GM19351 (cell line): ENCODE measurements around the gene TSHZ1.

Experiments used
- ATAC-seq: cut with Tn5 transposase; IDR thresholded peaks from one replicate; pipeline ENCODE4 v1.9.1; 2021; ENCODE audit warnings: mild to moderate bottlenecking, moderate library complexity; ENCODE audit not compliant: unreplicated experiment

Gene TSHZ1

DNA sequence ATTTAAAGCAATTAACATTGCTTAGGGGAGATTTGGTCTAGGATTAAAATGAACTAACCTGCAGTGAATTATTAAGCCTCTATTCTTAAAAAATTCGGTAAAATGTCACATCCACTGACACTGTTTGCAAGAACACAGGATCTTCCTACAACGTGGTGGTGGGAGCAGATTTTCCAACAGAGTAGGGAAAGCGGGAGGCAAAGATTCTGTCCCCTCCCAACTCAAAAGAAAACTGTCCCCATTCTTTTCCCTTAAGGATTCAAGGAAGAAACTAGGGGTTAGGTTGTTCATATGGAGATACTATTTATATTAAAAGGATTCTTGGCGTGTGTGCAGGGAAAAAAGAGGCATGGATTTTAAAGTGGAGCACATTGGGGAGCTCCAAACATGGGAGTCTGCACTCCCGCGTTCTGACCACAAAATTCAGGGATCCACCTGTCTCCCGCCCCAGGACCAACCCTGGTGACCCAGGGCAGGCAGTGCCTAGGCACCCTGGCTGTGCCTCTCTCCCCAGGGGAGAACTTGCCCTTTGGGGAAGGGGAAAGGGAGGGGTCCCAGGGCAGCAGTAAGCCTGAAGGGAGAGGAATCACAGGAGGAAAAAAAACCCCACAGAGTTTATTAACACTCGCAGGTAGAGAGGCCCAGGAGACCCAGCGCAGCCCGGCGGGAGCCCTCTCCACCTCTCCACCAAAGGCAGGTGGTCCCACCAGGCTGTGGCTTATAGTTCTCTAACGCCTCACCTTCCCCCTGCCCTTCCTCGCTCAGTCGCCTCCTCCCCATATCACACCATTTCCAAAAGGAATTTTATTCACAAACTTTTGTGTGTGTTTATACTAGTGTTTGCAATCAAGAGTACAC lies 3.9 kb upstream of the TSHZ1 start:
- no peak for ATAC-seq

DNA sequence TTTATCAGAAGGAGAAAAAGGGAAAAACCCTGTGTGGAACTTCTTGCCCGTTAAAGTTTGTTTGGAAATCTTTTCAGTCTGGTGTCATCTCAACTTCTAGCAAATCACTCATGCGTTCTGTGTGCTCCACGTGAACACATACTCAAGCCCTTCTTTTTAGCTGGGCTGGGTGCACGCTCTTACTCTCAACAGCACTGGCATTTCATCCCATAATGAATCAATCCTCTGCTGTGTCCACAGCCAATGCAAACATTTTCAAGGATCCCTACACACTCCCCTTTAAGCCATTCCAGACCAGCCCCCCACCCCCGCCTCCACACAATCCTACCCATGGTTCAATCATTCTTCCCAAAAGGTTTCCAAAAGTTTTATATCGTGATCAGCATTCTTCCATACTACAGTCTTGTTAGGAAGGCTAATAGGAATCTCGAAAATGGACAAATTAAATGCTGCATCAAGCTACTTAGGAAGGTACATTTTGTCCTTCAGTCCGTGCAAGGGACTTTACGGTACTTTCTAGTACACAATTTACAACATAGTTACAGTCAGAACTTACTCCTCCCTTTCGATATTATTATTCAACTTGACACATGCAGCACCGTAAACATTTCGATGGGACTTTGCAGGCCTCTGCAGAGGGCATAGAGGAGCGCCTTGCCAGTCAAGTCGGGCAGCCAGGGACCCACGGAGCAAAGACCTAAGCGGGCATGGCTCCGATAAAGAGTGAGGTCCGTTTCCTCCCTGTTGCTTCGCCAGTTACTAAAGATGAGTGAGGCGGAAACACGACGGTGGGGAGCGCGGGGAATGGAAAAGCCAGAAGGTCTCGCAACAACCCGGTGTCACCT lies 3.1 kb upstream of the TSHZ1 start:
- ATAC-seq, result no peak

DNA sequence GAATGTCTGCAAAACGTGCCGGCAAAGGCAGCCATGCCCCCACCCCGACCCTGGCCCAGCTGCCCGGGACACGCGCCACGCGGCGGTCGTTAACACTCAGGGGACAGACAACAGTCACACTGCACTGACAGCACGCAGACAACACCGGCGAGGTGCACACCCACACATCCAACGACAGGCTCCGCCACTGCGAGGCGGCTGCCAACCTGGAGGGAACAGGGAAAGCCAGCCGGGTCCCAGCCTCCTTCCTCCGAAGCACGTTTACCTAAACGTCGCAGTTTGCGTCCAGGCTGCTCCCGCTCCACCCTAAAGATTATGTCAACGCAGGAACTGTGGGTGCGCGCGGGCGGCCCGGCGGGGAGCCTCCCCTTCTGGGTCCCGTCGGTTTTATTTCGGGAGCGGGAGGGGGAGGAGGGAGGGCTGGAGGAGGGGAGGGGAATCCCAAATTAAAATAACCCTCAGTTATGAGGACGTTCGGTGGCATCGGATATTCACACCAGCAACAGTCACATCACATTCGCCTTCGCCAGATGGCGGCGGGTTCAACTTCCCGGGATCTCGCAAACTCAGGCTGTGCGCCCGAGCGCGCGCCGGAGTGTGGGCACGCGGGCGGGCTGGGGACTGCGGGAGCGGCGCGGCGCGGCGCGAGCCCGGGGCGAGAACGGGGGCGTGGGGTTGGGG lies 2.3 kb upstream of the TSHZ1 start:
- ATAC-seq, result peak; percentile 1

DNA sequence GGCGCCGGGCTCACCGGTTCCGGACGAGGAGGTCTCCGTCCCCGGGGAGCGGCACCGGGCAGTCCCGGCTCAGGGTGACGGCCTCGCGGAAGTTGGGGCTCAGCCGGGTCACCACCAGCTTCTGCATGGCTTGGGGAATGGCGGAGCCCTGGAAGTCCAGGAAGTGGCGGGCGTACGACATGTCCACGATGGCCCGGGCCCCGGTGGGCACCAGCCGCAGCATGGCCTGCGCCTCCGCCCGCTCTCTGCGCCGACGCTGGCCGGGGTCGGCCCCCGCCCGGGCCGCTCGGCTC lies 1.8 kb upstream of the TSHZ1 start:
- peak; percentile 6 for ATAC-seq

DNA sequence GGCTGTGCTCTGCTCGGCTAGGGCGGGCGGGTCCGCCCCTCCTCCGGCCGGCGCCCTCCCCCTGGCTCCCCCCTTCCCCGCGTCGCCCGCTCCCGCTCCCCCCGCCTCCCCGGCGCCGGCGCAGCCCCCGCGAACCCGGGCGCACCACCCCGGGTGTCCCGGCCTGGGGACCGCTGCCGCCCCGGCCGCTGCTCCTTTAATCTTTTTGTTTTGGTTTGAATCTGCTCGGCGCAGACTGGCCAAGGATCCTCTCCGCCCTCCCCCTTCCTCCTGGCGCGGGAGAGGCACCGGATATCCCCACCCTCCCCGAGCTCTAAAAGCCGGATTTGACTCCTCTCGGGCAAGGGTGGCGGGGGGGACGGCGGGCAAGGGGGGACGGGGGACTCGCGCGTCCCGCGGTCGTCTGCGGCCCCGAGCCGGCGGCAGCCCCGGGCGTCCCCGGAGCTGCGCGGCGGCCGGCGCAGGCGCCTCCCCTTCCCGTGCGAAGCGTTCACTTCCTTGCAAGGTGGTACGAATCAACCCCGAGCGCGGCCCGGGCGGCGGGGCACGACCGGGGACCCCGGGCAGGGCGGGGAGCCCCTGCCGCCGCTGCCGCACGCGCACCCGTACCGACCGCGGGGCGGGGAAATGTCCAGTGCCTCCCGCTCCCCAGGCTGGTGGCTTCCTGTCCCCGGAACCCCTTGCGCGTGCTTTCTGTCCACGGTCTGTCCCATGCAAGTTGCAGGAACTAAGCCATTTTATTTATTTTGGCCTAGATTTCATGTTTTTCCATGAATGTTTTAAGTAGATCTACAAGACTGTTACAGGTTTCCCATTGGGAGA lies 1.3 kb upstream of the TSHZ1 start, which contains the start of gene PTGR3:
PTGR3 (minus strand) TSS at position 11 of the 822 bp plus-strand sequence. CDS start 81 bp downstream, outside the sequence.
- peak; percentile 33 for ATAC-seq

DNA sequence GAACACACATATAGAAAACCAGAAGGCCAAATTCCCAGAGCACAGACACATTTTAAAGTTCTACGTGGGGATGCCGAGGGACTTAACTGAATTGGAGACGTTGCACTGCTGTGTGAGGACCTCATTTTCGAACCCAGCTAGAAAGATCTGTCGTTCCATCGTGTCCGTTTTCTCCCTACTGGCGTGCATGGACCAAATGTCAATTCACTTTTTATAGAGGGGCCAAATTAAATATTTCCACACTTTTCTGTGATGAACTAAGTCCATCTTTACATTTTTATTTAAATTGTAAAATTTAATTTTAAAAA lies 692 bp upstream of the TSHZ1 start:
- ATAC-seq, result no peak

DNA sequence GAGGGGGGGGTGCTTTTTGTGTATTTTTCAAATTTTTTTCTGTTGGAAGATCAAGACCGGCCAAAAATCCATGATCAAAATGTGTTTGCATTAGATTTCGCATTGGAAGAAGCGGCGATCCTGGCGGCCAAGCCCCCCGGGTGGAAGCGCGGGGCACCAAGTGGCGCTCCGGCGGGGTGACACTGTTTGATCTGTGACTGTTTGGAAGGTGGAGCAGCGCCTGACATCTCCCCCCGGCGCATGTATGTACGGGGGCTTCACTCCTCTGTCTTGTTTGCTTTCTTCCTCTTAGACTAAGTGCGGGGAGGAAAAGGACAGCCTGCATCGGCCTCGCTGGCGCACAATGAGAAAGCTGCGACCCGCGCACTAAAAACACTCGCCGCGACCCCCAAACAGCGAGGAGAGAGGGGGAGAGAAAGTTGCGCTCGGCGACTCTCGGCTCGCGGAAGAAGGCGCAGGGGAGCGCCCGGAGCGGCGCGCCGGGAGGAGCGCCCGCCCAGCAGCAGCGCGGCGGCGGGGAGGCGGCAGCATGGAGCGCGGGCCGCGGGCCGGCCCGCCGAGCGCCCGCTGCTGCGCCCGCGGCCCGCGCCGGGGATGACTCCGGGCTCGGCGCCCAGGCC lies 515 bp downstream of the TSHZ1 start:
- ATAC-seq, result peak; percentile 5

DNA sequence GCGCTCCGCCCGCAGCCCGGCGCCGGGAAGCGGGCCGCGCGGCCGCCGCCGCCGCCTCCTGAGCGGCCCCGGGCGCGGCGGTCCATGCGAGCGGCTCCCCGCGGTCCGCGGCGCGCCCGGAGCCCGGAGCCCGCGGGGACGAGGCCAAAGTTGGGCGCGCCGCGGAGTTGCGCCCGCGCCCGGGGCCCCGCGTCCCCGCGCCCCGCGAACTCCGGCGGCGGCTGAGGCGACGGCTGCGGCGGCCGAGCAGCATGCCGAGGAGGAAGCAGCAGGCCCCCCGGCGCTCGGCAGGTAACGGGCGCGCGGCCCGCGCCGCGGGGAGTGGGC lies 992 bp downstream of the TSHZ1 start:
- no peak for ATAC-seq

DNA sequence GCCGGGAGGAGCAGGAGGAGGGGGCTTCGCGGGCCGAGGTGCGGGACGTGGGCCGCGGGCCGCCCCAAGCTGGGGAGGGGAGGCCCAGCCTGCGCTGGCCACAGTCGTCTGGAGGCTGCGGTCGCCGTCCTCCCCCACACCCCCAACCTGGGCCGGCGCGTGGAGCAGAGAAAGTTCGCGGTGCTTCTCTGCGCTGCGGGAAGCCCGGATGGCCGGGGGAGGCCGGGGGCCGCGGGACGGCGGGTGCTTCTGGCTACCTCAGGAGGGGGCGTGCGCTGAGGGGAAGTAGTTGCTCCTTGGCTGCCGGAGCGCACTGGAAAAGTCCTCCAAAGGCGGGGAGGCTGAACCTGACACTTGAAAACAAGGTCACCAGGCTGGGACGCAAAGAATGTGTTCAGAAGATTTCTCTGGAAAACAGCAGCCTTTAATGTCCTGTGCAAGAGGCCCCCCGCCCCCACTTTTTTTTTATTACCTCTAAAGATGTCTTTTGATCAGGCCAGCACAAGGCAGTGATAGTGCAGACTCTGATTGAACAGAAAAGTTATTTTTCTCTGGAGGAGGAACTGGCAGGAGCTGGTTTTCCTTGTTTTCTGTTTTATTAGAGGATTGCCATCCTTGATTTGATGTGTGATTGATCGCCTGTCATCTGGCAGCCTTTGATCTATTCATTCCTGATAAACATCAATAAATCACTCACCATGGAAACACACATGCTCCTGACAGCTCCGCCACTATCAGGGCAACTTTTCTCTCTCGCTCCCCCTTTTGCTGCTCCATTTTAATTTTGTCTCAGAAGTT lies 1.6 kb downstream of the TSHZ1 start:
- no peak for ATAC-seq

DNA sequence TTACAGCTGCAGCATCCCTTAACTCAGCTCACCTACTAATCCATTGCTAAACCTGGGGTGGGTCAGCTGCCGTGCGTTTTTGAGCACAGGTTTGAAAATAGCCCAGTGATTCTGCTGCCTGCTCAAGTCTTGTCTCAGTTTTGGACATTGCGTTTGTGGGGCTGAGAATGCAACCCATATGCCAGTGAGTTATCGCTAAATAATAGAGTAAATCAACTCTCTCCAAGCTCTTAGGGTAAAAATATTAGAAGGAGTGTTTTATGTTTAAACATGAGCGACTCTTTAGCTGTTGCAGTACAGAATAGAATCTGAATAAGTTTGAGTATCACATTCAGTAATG lies 2.1 kb downstream of the TSHZ1 start:
- no peak for ATAC-seq

DNA sequence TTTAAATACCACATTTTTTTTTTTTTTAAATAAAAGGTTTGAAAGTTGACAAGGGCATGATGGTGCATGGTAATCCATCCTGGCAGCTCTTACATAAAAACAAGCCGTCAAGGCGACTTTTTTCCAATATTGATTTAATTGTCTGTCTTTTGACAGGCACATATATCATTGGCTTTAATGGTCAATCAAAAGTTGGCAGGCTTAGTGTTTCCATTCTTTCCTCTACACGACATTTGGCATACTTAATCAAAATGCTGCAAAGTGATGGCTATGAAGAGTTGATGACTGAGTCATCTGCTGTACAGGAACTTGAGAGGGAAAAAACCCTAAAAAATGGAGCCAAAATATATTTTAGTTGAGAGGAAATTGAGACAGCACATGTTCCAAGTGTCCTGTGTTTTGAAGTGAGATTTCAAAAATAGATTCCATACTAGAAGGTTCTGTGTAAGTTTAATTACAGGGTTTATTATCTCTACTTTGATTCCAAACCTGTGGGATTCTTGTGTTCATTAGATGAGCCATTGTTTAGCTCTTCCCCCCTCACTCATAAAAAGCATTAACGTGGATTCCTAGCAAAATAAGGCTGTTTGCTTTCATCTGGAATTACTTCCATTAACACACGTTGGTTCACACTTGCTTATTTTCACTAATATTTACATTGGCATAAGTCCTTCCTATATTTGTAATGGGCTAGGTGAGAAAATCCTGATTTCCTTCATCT lies 3.2 kb downstream of the TSHZ1 start:
- ATAC-seq, result no peak

DNA sequence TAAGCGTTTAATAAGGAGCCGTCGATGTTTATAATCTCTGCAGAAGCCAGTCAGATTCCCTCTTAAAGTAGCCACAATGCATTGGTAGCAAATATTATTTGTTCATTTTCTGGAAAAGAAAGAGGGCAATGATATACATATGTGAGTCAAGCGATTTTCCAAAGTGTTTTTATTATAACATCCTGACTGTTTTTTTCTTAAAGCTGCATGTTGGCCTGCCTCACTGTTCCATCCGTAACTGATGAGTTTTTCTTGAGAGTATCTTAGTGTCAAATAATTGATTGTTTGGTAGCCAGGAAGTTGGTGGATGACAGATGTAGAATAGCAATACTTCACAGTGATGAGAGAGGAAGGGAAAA lies 3.7 kb downstream of the TSHZ1 start:
- no peak for ATAC-seq

DNA sequence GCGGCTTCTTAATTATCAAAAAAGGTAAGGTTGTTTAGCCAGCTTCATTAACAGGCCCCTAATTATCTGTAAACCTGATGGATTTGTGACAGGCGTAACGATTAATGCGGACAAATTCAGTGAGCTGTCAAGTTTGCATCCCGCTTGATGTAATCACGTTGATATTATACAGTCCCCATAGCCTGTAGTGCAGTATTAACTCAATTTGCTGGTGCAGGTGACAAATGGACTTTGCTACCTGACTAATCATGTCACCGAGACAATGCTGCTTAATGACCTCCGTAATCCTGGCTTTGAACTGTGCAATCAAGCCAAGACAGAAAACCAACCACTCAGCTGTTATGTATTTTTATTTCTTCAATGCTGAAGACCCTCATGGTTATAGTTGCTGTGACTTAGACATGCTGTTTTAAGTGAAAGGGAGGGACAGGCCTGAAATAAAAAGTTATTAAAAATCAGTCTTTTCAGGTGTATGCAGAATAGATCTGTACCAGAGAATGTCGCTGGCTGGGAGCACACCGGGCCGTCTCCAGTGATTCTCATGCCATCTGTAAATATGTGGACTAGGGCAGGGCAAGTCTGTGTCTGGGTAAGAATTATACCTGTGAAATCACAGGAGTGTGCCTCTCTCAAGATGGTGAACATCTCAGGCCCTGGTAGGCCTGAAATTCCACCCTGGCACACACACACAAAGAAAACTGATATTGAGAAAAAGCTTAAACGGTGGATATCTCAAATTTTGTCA lies 4.3 kb downstream of the TSHZ1 start:
- no peak for ATAC-seq

DNA sequence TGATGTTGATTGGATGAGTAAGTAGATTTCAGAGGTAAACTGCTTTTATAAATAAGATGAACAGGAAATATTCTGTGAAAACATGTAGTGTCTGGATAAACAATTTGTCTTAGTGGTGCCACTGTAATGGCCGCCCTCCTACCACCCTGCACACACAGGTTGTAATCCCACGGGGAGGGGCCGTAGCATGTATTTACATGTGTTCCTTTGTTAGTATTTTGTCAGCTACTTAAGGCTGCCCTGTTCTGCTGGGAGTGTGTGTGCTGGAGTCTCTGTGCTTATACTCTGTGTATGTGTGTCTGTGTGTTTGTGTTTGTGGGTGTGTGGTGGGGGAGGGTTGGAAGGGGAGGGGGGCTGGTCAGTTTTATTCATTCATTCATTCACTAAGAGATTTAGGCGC lies 5.1 kb downstream of the TSHZ1 start:
- ATAC-seq, result no peak

DNA sequence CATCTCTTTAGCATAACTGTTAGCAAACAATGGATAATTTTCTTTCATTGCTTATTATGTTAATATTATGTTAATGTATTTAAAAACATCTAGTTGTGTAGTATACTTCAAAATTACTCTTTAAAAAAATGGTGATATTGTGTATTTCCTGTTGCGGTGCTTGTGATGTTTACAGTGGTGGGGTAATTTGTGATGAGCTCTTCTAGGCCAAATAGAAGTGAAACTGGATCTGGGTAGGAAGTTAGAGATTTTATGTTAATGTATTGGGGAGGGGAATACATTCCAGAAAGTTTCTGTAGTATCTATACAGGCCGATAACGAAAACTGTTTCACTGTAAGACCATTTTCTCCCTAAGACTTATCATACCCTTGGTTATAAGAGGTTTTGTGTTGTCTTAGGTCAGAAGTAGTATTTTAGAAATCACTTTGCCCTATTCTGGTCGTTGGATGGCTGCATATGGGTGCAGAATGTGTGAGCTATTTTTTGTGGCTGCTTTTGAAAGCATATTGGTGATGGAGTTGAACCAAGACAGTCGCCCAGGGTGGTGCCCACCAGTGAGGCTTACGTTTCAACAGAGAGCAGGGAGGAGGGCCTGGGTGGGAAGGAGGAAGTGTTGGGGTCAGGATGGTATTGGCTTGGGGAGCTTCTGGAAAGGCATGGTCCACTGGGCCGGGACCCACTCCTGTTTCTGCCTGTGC lies 5.8 kb downstream of the TSHZ1 start:
- ATAC-seq, result no peak

DNA sequence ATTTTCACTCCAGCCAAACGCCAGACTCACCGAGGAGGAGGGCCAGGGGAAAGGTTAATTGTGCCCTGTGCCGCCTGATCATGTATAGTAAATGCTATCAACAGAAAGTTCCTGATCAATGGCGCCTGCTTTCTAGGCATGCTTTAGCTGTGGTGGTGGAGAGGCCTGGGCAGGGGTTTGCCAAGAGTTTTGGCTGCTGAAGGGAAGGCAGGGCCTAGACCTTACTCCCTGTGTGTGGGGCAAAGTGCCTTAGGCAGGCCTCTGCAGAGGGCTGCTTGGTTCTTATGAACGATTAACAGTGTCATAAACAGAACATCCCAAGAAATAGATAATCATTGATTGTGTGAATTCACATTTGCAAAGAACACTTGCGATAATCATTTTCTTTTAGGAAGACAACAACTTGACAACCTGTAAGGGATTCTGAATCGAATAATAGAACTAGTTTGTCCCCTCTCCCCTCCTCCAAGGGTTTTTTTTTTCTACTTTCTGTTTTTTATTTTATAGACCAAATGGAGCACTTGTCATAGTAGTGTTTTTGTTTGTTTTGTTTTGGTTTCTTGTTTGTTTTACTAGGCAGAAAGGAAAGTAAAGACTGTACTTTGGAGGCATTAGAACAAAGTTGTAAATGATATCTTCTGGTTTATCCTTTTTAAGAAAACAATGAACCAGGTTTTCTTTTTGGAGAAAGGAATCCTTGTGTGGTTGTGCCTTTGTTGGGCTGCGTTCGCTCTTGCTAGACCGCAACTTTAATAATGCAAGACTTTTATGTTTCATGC lies 6.5 kb downstream of the TSHZ1 start:
- ATAC-seq, result no peak
